ENCODE results near the gene C1orf122.

GRCh38 chr1:37854406-37854805 is 46.8 kb downstream of the C1orf122 start:
- TF ChIP-seq REST (IDR thresholded peaks at IDR 0.05; ENCODE audit: borderline replicate concordance in 1 of 2, low read depth in 1 of 2, low read length in 2 of 2) (no peak), SNAPC4 (CRISPR knock-in tag; IDR thresholded peaks at IDR 0.05) (no peak), CTCF (CRISPR knock-in tag; IDR thresholded peaks at IDR 0.05) (no peak), ZNF274 (CRISPR knock-in tag; IDR thresholded peaks at IDR 0.05) (no peak), ZNF264 (CRISPR knock-in tag; IDR thresholded peaks at IDR 0.05) (no peak), REPIN1 (CRISPR knock-in tag; IDR thresholded peaks at IDR 0.05; ENCODE audit: borderline replicate concordance, low read depth) (no peak), POLR2A (IDR thresholded peaks at IDR 0.05; ENCODE audit: insufficient read depth in 1 of 2, low read depth in 2 of 2, low read length in 2 of 2) (no peak), KLF6 (CRISPR knock-in tag; IDR thresholded peaks at IDR 0.05) (no peak), HIC2 (CRISPR knock-in tag; IDR thresholded peaks at IDR 0.05; ENCODE audit: low read depth) (no peak), ETV5 (CRISPR knock-in tag; IDR thresholded peaks at IDR 0.05; ENCODE audit: borderline replicate concordance) (no peak)
